Motor neuron (in vitro differentiated cells): ENCODE measurements around the gene NPL. TPM values are rescaled to one million over a fixed set of nuclear protein-coding genes. Genes with fewer than 3 reads are reported as not detected.

Experiments
- ATAC-seq, 8 experiments: fragments of 200-7000 bp; cut with Tn5 transposase; replicated peaks in 6 of 8; 2 replicates each; pipeline ENCODE4 v1.8.0; 2021; ENCODE audit warnings: mild to moderate bottlenecking in 8 of 8, moderate library complexity in 8 of 8
- H3K27ac ChIP-seq, 2 donors: fragments of 250-450 bp; sonication (Bioruptor Pico); 2 replicates each; pipeline ENCODE4 v1.9.0; 2021; ENCODE audit warnings: antibody characterized with exemption in 2 of 2, mild to moderate bottlenecking in 2 of 2, moderate library complexity in 1 of 2
- H3K4me1 ChIP-seq, 2 donors: fragments of 250-450 bp; sonication (Bioruptor Pico); replicated peaks in 1 of 2; 2 replicates each; pipeline ENCODE4 v1.6.1; 2021; ENCODE audit warnings: antibody characterized with exemption in 2 of 2, mild to moderate bottlenecking in 2 of 2, moderate library complexity in 1 of 2
- H3K4me3 ChIP-seq, 5 donors: fragments of 250-450 bp; sonication (Bioruptor Pico); 2 replicates each; pipeline ENCODE4 v1.9.0; 2021; ENCODE audit warnings: antibody characterized with exemption in 5 of 5, mild to moderate bottlenecking in 5 of 5, moderate library complexity in 4 of 5
- WGBS, 10 experiments: fragments of 450-650 bp; shearing (Covaris generic); methylation state at CpG; one replicate each; pipeline ENCODE4 v1.0.0; 2022; 5-methylcytosine and 5-hydroxymethylcytosine counted together
- in situ Hi-C, 9 experiments: fragments of 400-800 bp; cut with MboI; loops; one replicate each; pipeline ENCODE4 v1.15.0; 2021; ENCODE audit warnings: low sequenced_read_pairs in 9 of 9, low pct_unique_long_range_greater_than_20kb in 2 of 9; ENCODE audit not compliant: unreplicated experiment in 9 of 9
- total RNA-seq, 8 experiments: library from RNA; unstranded; fragments of 300-600 nt; gene quantifications; 2 replicates each; pipeline versions ENCODE4 v1.2.3 to v1.2.4, GENCODE V29; 2022

NPL gene
- total RNA-seq, 8 experiments from 2014 or later, result 2.3 to 10.1 (median 4.0) TPM

- H3K4me1 ChIP-seq, result no peaks in the 10 kb centered on the region
- no peak overlapping the region for H3K4me3 ChIP-seq
- in situ Hi-C loops, result no loop called here
- no peak for ATAC-seq
- no peak overlapping the region for H3K27ac ChIP-seq
These were observed 78.3 kb downstream of the NPL start for GRCh38 chr1:182867861-182868260.

GRCh38 chr1:182869241-182869666 is 79.7 kb downstream of the NPL start:
- 80 to 100% (median 96%) methylated on average over 1 to 9 of the region's 12 CpGs; no CpG with 5 or more reads in 2 of the 10 experiments for WGBS, 10 experiments
- Histone ChIP-seq H3K27ac (no peak overlapping the region), H3K4me3 (no peak overlapping the region), H3K4me1 (no peaks in the 10 kb centered on the region)
- in situ Hi-C loops, result no loop called here
- ATAC-seq, result peak; percentile 21 to 82 (median 68)

GRCh38 chr1:182872881-182873280 is 83.3 kb downstream of the NPL start:
- no peak overlapping the region for H3K27ac ChIP-seq
- in situ Hi-C loops, result no loop called here
- no peak for ATAC-seq
- H3K4me1 ChIP-seq, result no peaks in the 10 kb centered on the region
- 90 to 100% (median 100%) methylated on average over 1 to 3 of the region's 3 CpGs; no CpG with 5 or more reads in 3 of the 10 experiments for WGBS, 10 experiments
- H3K4me3 ChIP-seq, result no peak overlapping the region

GRCh38 chr1:182875889-182876288 is 86.3 kb downstream of the NPL start:
- no peak for ATAC-seq
- WGBS, 10 experiments, result 72 to 100% (median 94%) methylated on average over 2 of the region's 2 CpGs
- in situ Hi-C loops, result no loop called here
- Histone ChIP-seq H3K27ac (no peak overlapping the region), H3K4me1 (no peaks in the 10 kb centered on the region), H3K4me3 (no peak overlapping the region)

GRCh38 chr1:182877331-182877730 is 87.8 kb downstream of the NPL start:
- no peak for ATAC-seq
- H3K4me1 ChIP-seq, result no peaks in the 10 kb centered on the region
- in situ Hi-C loops, result no loop called here
- H3K27ac ChIP-seq, result no peak overlapping the region
- no peak overlapping the region for H3K4me3 ChIP-seq

- 90 to 100% (median 97%) methylated on average over 1 to 7 of the region's 7 CpGs; no CpG with 5 or more reads in 3 of the 10 experiments for WGBS, 10 experiments
- Histone ChIP-seq H3K4me3 (no peak overlapping the region), H3K4me1 (no peaks in the 10 kb centered on the region), H3K27ac (no peak overlapping the region)
- in situ Hi-C loops, result no loop called here
- no peak for ATAC-seq
These were observed 88.3 kb downstream of the NPL start for GRCh38 chr1:182877842-182878241.

Other genes with a start within 250 kb of the NPL start
- 1 to 10 TPM; 2.5 to 7.9 (median 4.8) TPM for gene RNASEL, start 200.5 kb upstream of the NPL start, total RNA-seq
- 10 to 100 TPM in 5 of 8 experiments, 1 to 10 TPM in 3; 2.1 to 48.1 (median 24.5) TPM for gene RGS16, start 185.4 kb upstream of the NPL start, total RNA-seq
- gene RGS8, start 105.2 kb upstream of the NPL start, total RNA-seq, result 10 to 100 TPM in 4 of 8 experiments, 1 to 10 TPM in 1, under 1 TPM in 3; 0.04 to 31.5 (median 9.7) TPM
- gene DHX9, start 49.6 kb downstream of the NPL start, total RNA-seq, result 100 to 1,000 TPM; 116 to 327 (median 147) TPM
- under 1 TPM in 1 of 8 experiments, not detected in 7; 0.47 TPM for gene SHCBP1L, start 163.4 kb downstream of the NPL start, total RNA-seq
- 100 to 1,000 TPM in 4 of 8 experiments, 10 to 100 TPM in 4; 20.1 to 363 (median 140) TPM for gene LAMC1, start 233.6 kb downstream of the NPL start, total RNA-seq